ENCODE measurements around the gene ATP5MK.
"Not testable (repeated sequence)": the region's sequence is repeated elsewhere in the genome, so short reads cannot be mapped to it uniquely, and the experiment has no call there.

- TF ChIP-seq, protein P1, sequence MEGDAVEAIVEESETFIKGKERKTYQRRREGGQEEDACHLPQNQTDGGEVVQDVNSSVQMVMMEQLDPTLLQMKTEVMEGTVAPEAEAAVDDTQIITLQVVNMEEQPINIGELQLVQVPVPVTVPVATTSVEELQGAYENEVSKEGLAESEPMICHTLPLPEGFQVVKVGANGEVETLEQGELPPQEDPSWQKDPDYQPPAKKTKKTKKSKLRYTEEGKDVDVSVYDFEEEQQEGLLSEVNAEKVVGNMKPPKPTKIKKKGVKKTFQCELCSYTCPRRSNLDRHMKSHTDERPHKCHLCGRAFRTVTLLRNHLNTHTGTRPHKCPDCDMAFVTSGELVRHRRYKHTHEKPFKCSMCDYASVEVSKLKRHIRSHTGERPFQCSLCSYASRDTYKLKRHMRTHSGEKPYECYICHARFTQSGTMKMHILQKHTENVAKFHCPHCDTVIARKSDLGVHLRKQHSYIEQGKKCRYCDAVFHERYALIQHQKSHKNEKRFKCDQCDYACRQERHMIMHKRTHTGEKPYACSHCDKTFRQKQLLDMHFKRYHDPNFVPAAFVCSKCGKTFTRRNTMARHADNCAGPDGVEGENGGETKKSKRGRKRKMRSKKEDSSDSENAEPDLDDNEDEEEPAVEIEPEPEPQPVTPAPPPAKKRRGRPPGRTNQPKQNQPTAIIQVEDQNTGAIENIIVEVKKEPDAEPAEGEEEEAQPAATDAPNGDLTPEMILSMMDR (IDR thresholded peaks at IDR 0.05) = not testable (repeated sequence)
- TF ChIP-seq POLR2A (IDR thresholded peaks at IDR 0.05) = not testable (repeated sequence)
Measured at GRCh38 chr10:103354567-103354966, 41.7 kb downstream of the ATP5MK start.
